LHCN-M2 (cell line): ENCODE measurements around the gene NTPCR. TPM values are rescaled to one million over a fixed set of nuclear protein-coding genes. Genes with fewer than 3 reads are reported as not detected.

Experiments used
- DNase-seq: peaks from one replicate; pipeline ENCODE4 v3.0.0-alpha.2; 2012; ENCODE audit warnings: low read depth
- total RNA-seq: library from RNA; depleted of rRNA; stranded (reverse); fragments of >200 nt; gene quantifications from 2 replicates; pipeline ENCODE4 v1.2.3, GENCODE V29; 2014

The NTPCR gene
- total RNA-seq, 1 experiment from 2014 or later = 38.1 TPM

GRCh38 chr1:232962761-232963745 lies 12.6 kb downstream of the NTPCR start:
- no peak for DNase-seq

GRCh38 chr1:232964601-232965000 lies 14.2 kb downstream of the NTPCR start:
- no peak for DNase-seq

GRCh38 chr1:232965124-232965911 lies 14.9 kb downstream of the NTPCR start:
- DNase-seq = no peak

DNA sequence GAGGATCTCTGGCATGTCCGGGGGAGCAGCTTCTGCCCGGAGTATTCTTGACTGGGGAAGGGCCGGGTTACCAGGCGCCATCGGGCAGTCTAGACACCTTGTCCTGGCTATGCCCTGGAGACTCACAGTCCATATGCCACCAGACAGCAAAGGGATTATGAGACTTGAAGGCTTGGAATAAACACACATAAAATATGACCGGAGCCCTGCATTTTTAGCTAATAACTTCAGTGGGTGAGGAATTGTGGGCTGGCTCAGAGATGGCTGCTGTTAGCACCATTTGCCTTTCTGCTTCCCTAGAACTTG lies 15.5 kb downstream of the NTPCR start:
- DNase-seq = no peak

DNA sequence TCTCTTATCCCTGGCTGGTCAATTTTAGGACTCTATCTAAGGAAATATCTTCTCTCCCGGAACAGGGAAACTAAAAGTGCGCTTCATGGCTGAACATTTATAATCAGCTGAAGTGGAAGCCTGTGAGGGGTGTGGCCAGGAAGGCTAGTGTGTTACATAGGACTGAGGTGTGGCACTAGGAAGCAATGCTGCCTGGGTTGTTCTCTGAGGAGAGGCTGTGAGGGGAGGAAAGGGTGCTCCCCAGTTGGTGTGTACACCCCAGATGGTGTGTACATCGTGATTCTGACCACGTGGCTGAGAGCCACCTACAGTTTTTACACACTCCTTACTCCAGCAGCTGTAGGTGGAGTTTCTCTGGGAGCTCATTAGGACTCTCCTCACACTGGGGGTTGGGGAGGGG lies 16.3 kb downstream of the NTPCR start:
- DNase-seq = no peak

DNA sequence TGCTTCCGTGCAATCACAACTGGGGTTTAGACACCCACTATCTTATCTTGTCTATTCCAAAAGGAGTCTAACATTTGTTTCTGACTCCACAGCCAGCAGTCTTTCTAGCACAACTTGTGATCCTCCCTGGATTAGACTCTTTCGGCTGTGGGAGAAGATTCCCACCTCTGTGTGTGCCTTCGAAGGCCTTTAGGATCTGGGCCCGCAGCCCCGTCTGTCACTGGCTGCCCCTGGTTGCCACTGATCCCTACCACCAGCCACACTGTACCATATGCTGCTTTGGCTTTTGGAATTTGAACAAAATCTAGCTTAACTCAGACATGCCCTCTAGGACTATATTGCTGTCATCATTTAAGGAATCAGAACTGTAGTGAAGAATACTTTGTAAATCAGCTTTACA lies 18.0 kb downstream of the NTPCR start:
- no peak for DNase-seq

DNA sequence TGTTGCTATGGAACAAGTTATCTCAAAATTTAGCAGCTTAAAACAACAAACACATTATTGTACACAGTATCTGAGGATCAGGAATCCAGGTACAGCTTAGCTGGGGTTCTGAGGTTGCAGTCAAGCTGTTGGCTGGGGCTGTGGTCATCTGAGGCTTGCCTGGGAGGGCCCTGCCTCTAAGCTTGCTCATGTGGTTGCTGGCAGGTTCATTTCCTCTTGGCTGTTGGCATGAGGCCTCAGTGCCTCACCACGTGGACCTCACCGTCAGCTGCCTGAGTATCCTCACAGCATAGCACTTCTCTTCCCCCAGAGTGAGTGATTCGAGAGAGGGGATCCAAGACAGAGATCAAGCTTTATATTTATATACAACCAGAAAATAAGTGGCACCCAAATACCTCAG lies 18.6 kb downstream of the NTPCR start:
- no peak for DNase-seq

DNA sequence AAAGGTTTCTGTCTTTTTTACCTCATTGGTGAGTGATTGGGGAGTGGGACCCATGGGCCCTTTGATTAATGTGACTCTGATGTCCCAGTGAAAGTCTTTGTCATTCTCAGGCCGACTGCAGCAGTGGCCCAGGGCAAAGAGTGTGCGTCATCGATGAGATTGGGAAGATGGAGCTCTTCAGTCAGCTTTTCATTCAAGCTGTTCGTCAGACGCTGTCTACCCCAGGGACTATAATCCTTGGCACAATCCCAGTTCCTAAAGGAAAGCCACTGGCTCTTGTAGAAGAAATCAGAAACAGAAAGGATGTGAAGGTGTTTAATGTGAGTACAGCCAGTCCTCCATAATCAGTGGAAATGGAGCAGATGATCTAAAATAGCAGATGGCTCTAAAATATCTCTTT lies 19.4 kb downstream of the NTPCR start:
- no peak for DNase-seq

DNA sequence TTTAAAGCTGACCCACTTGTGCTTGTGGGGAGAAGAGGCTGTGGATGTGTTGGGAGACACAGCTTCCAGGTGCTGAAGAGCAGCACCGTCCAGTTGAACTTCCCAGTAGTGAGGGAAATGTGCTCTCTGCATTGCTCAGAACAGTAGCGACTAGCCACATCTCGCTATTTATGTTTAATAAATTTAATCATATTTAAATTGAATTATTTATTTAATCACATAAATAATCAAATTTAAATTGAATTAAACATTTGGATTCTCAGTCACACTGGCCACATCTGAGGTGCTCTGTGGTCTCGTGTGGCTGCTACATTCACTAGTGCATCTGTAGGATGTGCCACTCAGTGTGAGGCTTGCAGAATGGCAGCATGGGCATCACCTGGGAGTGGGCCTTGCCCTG lies 20.1 kb downstream of the NTPCR start:
- DNase-seq = no peak

DNA sequence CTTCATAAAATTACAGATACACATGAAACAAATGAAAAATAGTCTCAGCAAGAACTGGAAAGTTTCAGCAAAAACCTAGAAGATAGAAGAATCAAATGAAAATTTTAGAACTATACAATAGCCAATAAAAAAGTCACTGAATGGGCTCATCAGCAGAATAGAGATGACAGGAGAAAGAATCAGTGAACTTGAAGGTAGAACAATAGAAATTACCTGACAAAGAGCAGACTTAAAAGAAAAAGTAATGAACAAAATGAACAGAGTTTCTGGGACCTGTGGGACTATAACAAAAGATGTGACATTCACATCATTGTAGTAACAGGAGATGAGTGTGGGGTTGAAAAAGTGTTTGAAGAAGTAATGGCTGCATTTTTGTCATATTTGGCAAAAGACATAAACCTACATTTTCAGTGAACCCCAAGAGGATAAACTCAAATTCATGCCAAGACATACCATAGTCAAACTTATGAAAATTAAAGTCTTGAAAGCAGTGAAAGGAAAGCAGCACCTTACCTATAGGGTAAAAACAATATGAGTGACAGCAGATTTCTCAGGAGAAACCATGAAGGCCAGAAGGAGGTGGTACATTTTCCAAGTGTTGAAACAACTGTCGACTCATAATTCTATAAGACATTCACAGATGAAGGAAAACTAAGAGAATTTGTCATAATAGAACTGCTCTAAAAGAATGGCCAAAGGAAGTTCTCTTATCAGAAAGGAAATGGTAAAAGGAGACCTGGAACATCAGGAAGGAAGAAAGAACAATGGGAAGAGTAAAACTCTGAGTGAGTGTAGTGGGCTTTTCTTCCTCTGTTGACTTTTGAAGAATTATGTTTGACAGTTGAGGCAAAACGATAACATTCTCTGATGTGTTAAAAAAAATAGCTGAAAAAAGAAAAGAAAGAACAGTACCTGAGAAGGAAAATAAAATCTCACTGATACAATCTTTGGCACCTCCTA lies 23.5 kb downstream of the NTPCR start:
- no peak for DNase-seq

DNA sequence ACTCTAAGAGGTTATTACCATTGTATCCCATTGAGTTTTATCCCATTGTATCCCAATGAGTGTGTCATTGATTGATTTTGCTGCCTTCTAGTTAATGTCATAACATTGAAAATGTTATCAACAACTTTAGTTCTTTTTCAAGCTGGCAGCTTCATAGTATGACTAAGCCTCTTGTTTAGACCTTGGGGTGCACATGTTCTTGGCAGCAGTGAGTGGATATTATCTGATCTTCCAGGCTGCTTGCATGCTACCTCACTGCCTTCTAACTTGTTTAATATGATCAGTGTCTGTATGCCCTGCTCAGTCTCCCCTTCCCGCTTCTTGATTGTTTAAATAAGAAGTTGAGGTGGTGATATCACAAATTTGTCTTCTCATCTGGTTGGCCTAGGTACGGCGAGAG lies 24.6 kb downstream of the NTPCR start:
- DNase-seq = no peak

DNA sequence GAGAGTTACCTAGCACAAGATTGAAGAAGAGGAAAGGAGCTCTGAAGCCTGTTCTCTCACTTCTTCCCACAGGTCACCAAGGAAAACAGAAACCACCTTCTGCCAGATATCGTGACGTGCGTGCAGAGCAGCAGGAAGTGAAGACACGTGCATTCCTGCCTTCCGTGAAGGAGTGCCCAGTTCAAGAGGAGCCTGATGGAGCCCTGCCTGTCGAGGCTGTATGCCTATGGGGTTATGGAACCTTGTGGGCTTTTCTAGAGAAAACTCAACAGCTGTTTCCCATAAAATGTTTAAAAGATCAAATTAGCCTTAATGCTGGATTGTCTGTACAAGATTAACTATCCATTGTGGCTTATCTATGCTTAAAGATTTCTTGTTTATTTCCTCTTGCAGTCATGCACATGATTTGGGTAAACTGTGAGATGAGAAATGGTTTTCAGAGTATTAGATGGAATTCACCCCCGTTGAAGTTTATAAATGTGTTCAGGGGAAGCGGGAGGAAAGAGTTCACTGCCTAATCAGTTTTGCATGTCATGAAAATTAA lies 27.8 kb downstream of the NTPCR start:
- DNase-seq = no peak

DNA sequence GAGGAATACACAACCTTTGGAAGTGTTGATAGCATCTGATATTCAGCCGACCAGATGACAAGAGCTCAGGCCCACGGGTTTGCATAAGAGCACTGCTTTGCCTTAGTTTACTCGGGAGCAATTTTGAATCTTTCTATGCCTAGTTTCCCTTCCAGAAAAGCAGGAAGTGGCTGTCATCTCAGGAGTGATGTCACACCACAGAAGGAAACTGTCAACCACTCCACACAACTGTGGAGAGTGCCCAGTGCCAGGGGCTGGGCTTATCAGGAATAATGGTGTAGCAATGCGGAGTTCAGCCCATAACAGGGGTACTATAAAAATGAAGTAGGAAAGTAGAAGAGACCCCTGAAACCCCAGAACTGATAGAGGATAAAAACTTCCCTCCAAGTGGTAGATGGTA lies 28.4 kb downstream of the NTPCR start:
- no peak for DNase-seq

- no peak for DNase-seq
Observed at GRCh38 chr1:232979558-232979957, 29.1 kb downstream of the NTPCR start.

GRCh38 chr1:232980355-232980978 lies 30.1 kb downstream of the NTPCR start:
- no peak for DNase-seq

- no peak for DNase-seq
Observed at GRCh38 chr1:232980986-232981560, 30.7 kb downstream of the NTPCR start.

GRCh38 chr1:232982238-232982944 lies 32.0 kb downstream of the NTPCR start:
- DNase-seq = peak; percentile 66

DNA sequence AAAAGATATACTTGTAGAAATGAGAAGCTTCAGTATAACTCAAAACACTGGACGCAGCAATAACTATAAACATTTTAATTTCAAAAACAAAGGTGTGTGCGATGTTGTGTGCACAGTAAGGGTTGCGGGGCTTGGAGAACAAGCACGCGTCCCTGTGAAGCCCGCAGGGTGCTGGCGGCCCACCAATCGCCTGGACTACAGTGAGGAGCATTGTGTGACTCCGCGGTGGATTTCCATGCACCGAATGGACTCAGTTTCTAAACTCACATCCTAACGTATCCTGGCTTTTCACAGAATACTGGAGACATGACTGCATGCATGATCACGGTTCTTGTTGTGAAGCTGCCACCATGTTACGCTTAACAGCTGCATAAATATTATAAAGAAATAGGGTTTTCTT lies 33.0 kb downstream of the NTPCR start:
- DNase-seq = no peak

DNA sequence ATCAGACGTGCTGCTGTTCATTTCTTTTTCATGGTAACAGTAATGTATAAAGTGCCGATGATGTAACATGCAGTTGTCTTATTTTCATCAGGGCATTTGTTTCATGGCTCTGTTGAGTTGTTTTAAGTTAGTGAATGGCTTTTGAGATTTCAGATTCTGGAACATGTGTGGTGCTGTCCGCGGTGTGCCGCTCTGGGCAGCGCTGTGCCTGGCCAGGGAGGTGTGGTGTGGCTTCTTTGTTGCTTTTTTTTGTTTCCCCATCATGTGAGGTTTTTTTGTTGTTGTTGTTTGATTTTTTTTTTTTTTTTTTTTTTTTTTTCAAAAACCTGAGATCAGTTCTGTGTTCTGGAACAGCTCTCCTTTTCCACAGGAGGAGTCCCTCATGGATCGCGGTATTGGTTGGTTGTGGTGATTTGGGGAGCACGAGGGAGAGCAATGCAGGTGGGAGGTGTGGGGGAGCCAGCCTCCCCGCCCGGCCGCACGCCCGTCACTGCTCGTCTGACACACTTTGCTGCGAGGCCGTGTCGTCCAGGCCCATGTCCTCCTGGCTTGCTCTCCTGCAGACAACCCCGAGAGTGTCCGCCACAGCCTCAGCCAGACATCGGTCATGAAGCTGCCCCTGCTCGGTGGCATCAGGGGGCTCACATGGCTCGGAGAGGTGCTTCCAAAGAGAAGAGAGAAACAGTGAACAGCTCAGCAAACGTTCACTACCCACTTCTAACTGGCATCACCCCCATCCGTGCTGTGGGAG lies 33.6 kb downstream of the NTPCR start:
- no peak for DNase-seq
